Activated CD8-positive, alpha-beta memory T cell treated with anti-CD3 and anti-CD28 coated beads for 1 hour (primary cell): ENCODE results near the gene CSTPP1.
"Not testable (repeated sequence)": the region's sequence is repeated elsewhere in the genome, so short reads cannot be mapped to it uniquely, and the experiment has no call there.

Source experiments
- DNase-seq, 2 donors: peaks; one replicate each; pipeline ENCODE4 v3.0.0-alpha.2; 2020; ENCODE audit warnings: low read depth in 1 of 2; ENCODE audit errors: extremely low read depth in 1 of 2

The CSTPP1 gene

GRCh38 chr11:47189100-47189834 lies 252.7 kb downstream of the CSTPP1 start:
- DNase-seq: no peak

DNA sequence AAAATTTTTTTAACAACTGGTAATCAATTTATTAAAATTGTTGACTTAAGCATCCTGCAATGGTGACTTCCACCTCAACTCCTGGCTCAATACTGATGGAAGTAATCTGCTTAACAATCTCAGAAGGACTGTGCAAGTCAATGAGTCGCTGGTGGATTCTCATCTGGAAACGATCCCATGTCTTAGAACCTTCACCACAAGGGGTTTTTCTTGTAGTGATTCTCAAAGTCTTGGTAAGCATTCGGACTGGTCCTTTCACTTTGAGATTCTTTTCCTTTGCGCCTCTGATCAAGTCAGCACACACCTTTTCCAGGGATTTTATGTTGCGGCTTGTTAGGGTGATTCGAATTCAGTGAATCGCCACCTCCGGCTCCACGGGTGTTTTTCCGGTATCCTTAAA lies 254.6 kb downstream of the CSTPP1 start:
- DNase-seq: not testable (repeated sequence)

- no peak for DNase-seq
Measured at GRCh38 chr11:47192111-47192510, 255.6 kb downstream of the CSTPP1 start.

DNA sequence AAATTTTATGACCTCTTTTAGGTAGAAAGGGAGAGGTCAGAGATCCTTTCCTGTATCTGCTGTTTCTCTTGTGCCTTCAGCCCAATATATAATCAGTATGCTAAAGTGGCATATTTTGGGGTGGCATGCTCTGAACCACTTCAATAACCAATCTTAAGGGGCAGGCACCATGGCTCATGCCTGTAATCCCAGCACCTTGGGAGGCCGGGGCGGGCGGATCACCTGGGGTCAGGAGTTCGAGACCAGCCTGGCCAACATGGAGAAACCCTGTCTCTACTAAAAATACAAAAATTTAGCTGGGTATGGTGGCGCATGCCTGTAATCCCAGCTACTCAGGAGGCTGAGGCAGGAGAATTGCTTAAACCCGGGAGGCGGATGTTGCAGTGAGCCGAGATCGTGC lies 261.6 kb downstream of the CSTPP1 start:
- DNase-seq: not testable (repeated sequence)

DNA sequence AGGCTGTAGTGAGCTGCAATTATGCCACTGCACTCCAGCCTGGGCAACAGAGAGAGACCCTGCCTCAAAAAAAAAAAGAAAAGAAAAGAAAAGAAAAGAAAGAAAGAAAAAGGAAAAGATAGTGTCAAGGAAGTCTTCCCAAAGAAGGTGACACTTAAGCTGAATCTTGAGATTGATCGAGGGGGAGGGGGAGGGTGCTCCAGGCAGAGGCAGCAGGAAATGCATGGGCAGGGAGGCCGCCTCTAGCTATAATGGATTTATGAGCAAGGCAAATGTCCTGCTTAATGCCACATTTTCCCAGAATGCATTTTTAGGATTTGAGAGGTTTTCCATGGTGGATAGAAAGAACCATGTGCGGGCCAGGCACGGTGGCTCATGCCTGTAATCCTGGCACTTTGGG lies 264.5 kb downstream of the CSTPP1 start:
- DNase-seq: no peak

GRCh38 chr11:47202576-47202975 lies 266.0 kb downstream of the CSTPP1 start:
- DNase-seq: no peak

DNA sequence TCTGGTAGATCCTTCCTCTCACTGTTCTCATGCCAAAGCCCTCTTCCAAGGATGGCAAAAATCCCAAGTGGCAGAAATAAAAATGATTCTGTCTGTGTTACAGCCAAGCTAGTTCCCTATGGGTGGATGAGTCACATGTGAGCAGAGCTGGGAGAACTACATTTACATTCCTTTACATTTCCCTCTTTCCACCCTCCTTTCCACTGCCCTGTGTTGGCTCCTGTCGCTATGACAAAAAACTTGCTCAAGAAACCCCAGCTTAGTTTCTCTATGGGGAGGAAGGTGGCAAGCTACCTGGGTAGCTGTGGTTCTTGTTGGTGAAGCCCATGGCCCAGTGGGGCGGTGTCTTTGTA lies 268.1 kb downstream of the CSTPP1 start:
- no peak for DNase-seq

DNA sequence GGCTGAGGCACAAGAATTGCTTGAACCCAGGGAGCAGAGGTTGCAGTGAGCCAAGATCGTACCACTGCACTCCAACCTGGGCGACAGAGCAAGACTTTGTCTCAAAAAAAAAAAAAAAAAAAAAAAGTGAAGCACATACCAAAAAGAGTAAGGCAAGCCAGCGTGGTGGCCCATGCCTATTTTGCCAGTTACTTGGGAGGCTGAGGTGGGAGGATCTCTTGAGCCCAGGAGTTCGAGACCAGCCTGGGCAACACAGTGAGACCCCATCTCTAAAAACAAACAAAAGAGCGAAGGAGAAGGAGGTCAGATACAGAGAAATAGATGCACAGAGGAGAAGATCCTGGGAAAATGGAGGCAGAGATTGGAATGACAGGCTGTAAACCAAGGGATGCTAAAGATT lies 270.0 kb downstream of the CSTPP1 start:
- DNase-seq: not testable (repeated sequence)

DNA sequence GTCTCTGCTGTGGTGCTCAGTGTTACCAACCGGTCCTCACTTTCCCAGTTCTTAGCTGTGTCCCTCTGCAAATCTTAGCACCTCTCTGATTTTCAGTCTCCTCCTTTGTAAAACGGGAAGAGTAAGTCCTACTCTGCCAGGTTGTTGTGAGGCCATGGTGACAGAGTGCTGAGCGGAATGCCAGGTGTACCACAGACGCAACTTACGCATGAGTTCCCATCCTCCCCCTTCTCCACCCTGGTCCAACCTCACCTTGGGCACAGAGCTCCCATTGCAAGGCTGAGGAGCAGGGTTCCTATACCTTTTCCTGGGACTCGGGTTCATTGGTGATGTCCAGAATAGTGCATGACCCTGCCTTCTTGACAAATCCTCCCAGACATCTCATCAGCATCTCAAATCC lies 270.9 kb downstream of the CSTPP1 start:
- DNase-seq: no peak

DNA sequence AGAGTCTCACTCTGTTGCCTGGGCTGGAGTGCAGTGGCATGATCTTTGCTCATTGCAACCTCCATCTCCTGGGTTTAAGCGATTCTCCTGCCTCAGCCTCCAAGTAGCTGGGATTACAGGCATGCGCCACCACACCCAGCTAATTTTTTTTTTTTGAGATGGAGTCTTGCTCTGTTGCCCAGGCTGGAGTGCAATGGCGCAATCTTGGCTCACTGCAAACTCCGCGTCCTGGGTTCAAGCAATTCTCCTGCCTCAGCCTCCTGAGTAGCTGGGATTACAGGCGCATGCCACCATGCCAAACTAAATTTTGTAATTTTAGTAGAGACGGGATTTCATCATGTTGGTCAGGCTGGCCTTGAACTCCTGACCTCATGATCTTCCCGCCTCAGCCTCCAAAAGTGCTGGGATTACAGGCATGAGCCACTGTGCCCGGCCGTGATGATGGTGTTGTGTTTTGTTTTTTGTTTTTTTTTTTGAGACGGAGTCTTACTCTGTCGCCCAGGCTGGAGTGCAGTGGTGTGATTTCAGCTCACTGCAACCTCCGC lies 271.5 kb downstream of the CSTPP1 start:
- not testable (repeated sequence) for DNase-seq

- DNase-seq: no peak
Measured at GRCh38 chr11:47208628-47209027, 272.1 kb downstream of the CSTPP1 start.
